Measurements from ENCODE around the gene TACC2. TPM values are rescaled to one million over a fixed set of nuclear protein-coding genes. Genes with fewer than 3 reads are reported as not detected.
"Not testable (repeated sequence)": the region's sequence is repeated elsewhere in the genome, so short reads cannot be mapped to it uniquely, and the experiment has no call there.

Gene TACC2
- total RNA-seq, 1 donor from 2014 or later: not detected

DNA sequence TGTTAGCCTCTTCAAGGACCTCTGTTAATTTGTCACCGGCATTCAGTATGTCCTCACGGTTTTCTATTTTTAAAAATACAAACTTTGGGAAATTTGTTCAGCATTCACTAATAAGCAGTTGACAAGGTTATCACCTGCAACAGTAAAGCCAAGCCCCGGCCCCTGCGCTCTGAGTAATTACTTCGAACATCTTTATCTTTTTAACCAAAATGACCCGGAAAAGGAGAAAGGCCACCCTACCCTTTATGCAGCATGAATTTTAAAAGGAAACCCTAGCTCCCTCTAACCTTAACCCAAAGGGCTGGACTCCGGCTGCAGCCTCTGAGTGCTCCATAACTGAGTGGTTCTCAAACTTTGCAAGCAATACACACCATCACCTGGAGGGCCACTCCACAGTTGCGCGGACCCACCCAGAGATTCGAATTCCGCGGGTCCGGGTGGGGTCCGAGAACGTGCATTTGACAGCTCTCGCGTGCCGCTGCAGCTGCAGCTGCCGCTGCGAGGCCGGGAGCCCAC lies 14.9 kb upstream of the TACC2 start:
- Mint-ChIP-seq H3K27ac (peak overlapping the region; percentile 53), H3K27me3 (no peaks in the 10 kb centered on the region), H3K36me3 (ENCODE audit: low read depth) (peaks cover 26% of the 10 kb centered on the region), H3K9me3 (peaks cover 5% of the 10 kb centered on the region), H3K4me3 (peak overlapping the region; percentile 90), H3K4me1 (peaks cover 18% of the 10 kb centered on the region)
- no peak for DNase-seq
- intact Hi-C loops (cut with micrococcal nuclease): no loop called here

DNA sequence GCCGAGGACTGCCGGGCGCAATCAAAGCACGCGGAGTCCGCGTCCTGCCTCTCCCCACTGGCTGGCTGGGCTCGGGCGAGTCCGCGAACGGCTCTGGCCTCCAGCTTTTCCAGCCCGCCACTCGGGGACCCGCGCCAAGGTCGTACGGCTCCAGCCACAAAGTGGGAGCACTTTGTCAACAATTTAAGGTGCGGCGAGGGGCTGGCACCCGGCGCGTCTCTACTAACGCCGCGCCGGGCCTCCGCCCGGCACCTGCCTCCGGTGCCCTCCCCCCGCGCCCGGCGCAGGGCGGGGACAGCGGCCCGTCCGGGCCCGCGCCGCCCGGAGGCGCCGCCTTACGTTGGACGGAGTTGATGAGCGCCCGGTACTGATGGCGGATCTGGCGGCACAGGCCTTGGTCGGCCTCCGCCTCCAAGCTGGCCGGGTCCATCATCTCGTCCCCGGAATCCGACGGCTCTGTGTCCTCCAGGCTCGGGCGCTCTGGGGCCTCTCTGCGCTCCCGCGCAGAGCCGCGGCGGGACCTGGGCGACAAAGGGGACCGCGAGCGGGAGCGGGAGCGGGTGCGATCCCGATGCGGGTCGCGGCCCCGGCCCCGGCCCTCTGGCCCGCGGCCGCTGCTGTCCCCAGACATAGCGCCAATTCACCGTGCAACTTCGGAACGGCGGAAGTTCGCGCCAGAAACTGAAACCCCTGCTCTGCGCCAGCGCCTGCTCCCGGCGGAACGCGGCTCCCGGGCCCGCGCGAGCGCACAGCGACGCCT lies 14.2 kb upstream of the TACC2 start, which contains the start of gene NSMCE4A:
NSMCE4A (minus strand) TSS at position 683 of the 760 bp plus-strand sequence; CDS start at position 631, 52 bp downstream.
- H3K4me1 Mint-ChIP-seq: peaks cover 18% of the 10 kb centered on the region
- DNase-seq: peak; percentile 94
- H3K9me3 Mint-ChIP-seq: peaks cover 5% of the 10 kb centered on the region
- no peaks in the 10 kb centered on the region for H3K27me3 Mint-ChIP-seq
- intact Hi-C loops (cut with micrococcal nuclease): loop anchor here (1.0 kb wide), 1 partner anchor 47 kb away; no protein-coding TSS in a partner anchor
- peak within 1 kb of the TSS; percentile 90 for H3K4me3 Mint-ChIP-seq
- peaks cover 24% of the 10 kb centered on the region for H3K36me3 Mint-ChIP-seq (ENCODE audit: low read depth)
- peak within 1 kb of the TSS; percentile 53 for H3K27ac Mint-ChIP-seq

DNA sequence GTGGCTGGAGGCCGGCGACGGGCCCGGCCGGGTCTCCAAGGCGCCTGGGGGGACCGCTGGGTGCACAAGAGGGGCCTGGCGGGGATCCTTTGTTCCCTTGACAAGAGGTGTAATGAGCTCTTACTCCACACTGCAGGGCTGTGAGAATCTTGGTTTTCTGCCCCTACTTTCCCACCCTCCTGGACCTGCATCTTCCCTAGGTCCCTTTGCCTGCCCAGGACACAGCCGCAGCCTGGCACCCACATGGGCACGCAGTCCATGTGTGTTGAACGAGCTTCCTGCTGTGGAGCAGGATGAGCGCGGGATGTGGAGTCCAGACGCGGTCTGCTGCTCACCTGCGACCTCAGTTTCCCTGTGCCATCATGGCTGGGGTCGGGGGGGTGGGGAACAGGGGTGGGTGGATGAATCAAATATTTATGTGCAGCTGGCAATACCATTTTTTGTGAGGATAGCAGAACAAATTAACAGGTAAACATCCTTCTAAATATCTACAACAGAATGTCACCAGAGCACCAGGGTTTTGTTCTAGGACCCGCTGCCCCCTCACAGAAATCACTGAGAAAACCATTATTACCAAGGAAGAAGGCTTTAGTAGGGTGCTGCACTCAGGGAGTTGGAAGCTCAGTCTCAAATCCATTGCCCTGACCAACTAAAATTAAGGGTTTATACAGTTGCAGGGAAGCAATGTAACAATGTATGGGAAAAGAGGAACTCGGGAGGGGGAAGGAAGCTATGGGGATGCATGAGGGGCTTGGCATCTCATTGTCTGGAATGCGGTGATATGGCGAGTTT lies 13.5 kb upstream of the TACC2 start:
- H3K4me3 Mint-ChIP-seq: peak overlapping the region; percentile 90
- intact Hi-C loops (cut with micrococcal nuclease): loop anchor here (1.0 kb wide), 1 partner anchor 48 kb away; no protein-coding TSS in a partner anchor
- no peaks in the 10 kb centered on the region for H3K27me3 Mint-ChIP-seq
- peaks cover 23% of the 10 kb centered on the region for H3K36me3 Mint-ChIP-seq (ENCODE audit: low read depth)
- peaks cover 18% of the 10 kb centered on the region for H3K4me1 Mint-ChIP-seq
- no peak for DNase-seq
- peaks cover 5% of the 10 kb centered on the region for H3K9me3 Mint-ChIP-seq
- H3K27ac Mint-ChIP-seq: peak overlapping the region; percentile 37

DNA sequence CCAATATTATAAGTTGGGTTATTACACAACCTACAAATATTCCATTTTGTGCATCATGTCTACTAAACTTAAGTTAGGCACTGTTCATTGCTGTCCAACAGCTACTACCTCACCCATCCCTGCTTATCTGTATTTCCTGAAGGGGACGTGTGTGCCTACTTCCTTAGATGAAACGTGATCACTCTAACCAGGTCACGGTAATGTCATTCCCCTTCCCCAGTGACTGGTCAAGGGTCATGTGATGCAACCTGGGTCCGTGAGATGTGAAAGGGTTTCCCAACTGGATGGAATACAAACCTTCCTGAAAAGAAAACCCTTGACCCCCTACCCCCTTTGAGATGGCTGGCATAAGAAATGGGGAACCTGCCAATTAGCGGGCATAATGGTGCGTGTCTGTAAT lies 12.4 kb upstream of the TACC2 start:
- peak overlapping the region; percentile 3 for H3K4me3 Mint-ChIP-seq

DNA sequence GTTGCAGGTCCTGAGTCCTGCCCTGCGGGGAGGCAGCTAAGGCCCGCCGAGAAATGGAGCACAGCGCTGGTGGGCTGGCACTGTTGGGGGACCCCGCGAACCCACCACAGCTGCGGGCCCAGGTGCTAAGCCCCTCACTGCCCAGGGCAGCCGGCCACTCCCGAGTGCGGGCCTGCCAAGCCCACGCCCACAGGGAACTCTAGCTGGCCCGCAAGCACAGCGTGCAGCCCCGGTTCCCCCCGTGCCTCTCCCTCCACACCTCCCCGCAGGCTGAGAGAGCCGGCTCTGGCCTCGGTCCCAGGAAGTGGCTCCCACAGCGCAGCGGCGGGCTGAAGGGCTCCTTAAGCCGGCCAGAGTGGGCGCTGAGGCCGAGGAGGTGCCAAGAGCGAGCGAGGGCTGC lies 10.5 kb upstream of the TACC2 start:
- Mint-ChIP-seq H3K4me1 (peaks cover 4% of the 10 kb centered on the region), H3K27ac (no peak overlapping the region), H3K27me3 (no peaks in the 10 kb centered on the region), H3K4me3 (no peak overlapping the region), H3K36me3 (ENCODE audit: low read depth) (peaks cover under 1% of the 10 kb centered on the region), H3K9me3 (peaks cover 5% of the 10 kb centered on the region)
- no peak for DNase-seq
- intact Hi-C loops (cut with micrococcal nuclease): no loop called here

More for the DNA sequence above, 12.4 kb upstream of the TACC2 start:
- intact Hi-C loops (cut with micrococcal nuclease): no loop called here
- Mint-ChIP-seq H3K27ac (no peak overlapping the region), H3K4me1 (peaks cover 16% of the 10 kb centered on the region), H3K9me3 (peaks cover 5% of the 10 kb centered on the region), H3K27me3 (no peaks in the 10 kb centered on the region), H3K36me3 (ENCODE audit: low read depth) (peaks cover 14% of the 10 kb centered on the region)
- no peak for DNase-seq

DNA sequence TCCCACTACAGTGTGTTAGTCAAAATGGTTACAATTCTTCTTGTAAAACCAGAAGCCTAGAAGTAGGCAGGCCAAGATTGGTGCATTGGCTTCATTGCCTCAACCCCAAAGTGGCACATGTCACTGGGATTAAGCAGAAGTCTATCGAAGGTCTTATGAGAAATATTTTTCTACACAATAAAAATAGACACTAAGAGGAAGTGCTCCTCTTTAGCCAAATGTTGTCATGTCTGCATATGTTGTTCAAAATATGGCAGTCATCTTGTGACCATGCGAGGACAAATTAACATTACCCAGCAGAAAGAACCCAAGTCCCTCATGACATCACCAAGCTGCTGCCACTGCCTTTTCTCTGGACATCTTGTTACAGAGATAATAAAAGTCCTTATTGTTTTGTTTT lies 7.6 kb upstream of the TACC2 start:
- intact Hi-C loops (cut with micrococcal nuclease): no loop called here
- no peak for DNase-seq
- Mint-ChIP-seq H3K9me3 (peaks cover 17% of the 10 kb centered on the region), H3K27me3 (no peaks in the 10 kb centered on the region), H3K36me3 (ENCODE audit: low read depth) (no peaks in the 10 kb centered on the region), H3K27ac (no peak overlapping the region), H3K4me1 (no peaks in the 10 kb centered on the region), H3K4me3 (no peak overlapping the region)

DNA sequence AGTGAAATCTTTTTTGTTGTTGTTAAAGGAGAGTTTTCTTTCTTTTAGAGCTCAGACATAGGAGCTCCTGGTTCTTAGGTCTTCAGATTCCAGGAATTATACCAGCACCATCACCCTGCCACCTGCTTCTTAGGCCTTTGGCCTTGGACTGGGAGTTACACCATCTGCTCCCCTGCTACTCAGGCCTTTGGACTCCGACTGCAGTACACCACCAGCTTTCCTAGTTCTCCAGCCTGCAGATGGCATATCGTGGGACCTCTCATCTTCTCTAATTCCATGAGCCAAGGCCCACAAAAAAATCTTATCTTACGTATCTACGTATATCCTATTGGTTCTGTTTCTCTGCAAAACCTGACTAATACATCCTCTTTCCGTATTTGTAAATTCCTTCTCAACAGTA lies 5.1 kb upstream of the TACC2 start:
- Mint-ChIP-seq H3K36me3 (ENCODE audit: low read depth) (no peaks in the 10 kb centered on the region), H3K27me3 (no peaks in the 10 kb centered on the region), H3K4me3 (no peak overlapping the region), H3K27ac (no peak overlapping the region), H3K4me1 (peaks cover 5% of the 10 kb centered on the region), H3K9me3 (peaks cover 11% of the 10 kb centered on the region)
- intact Hi-C loops (cut with micrococcal nuclease): no loop called here
- DNase-seq: no peak

DNA sequence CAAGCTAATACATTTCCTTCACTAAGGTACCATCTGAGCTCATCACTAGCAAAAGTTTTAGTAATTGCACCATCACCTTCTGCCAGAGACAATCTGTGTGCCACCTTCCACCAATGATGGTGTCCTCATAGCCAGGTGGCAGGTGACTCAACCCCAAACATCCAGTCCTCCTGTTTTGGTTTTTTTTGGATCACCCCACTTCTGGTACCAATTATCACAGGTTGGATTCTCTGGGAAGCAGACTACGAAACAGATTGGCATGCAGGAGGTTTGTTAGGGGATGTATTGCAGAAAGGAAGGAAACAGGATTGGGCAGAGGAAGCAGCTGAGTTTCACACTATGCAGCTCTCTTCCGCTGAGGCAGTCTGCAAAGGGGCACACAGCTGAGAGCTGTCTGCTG lies 4.5 kb upstream of the TACC2 start:
- Mint-ChIP-seq H3K4me1 (peaks cover 5% of the 10 kb centered on the region), H3K27me3 (no peaks in the 10 kb centered on the region), H3K4me3 (no peak overlapping the region), H3K9me3 (peaks cover 11% of the 10 kb centered on the region), H3K27ac (no peak overlapping the region), H3K36me3 (ENCODE audit: low read depth) (no peaks in the 10 kb centered on the region)
- intact Hi-C loops (cut with micrococcal nuclease): no loop called here
- DNase-seq: no peak

DNA sequence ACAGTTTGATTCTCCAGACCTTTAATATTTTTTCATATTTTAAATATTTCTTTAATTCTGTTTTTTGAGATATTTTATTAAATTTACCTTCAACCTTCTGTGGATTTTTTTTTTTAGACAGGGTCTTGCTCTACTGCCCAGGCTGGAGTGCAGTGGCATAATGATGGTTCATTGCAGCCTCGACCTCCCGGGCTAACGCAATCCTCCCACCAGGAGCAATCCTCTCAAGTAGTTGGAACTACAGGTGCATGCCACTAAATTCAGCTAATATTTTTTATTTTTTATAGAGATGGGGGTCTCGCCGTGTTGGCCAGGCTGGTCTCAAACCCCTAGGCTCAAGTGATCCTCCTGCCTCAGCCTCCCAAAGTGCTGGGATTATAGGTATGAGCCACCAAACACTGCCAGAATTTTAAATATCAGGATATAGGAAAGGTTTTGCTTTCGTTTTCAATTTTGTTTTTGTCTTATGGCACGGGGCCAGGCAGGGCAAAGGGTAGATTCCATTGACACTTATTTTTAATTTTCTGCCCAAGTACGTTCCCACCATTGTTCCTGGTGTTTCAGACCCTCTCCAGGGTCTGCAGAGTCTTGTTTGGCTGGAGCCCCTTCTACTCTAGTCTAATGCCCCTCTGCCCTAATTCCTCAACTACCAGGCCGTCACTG lies 1.2 kb downstream of the TACC2 start:
- Mint-ChIP-seq H3K36me3 (ENCODE audit: low read depth) (no peaks in the 10 kb centered on the region), H3K27ac (no peak overlapping the region), H3K27me3 (peaks cover 2% of the 10 kb centered on the region), H3K9me3 (no peaks in the 10 kb centered on the region), H3K4me3 (no peak overlapping the region), H3K4me1 (peaks cover 5% of the 10 kb centered on the region)
- no peak for DNase-seq
- intact Hi-C loops (cut with micrococcal nuclease): no loop called here

DNA sequence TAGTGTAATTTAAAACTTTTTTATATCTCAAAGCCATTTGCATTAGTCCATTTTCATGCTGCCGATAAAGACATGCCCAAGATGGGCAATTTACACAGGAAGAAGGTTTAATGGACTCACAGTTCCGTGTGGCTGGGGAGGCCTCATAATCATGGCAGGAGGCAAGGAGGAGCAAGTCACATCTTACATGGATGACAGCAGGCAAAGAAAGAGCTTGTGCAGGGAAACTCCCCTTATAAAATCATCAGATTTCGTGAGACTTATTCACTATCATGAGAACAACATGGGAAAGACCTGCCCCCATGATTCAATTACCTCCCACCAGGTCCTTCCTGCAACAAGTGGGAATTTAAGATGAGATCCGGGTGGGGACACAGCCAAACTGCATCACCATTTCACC lies 2.8 kb downstream of the TACC2 start:
- H3K4me1 Mint-ChIP-seq; intact Hi-C loops (cut with micrococcal nuclease); H3K27ac Mint-ChIP-seq; H3K4me3 Mint-ChIP-seq; DNase-seq; H3K27me3 Mint-ChIP-seq; H3K36me3 Mint-ChIP-seq (ENCODE audit: low read depth); H3K9me3 Mint-ChIP-seq: not testable (repeated sequence)

DNA sequence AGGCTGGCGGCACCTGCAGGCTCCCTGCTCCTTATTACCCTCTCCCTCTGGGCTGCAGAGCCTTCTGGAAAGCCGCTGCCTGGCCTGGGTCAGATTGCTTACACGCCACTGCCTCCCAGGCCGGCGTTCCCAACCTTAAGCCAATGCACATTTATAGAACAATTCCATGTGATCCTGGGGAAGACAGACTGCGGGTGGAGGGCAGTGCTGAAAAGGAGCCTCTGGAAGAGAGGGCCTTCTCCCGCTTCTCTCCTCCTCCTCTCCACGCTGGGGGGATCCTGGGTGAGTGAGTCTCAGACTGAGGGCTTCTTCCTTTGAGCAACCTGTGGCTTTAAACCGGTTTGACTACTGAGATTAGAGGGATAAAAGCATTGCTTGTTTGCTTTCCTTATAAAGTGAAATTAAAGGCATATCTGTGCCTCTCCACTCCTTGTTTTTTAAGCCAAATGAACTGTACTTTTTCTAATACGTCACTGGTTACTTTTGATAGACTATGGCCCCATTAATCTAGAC lies 5.5 kb downstream of the TACC2 start:
- intact Hi-C loops (cut with micrococcal nuclease): no loop called here
- peaks cover 2% of the 10 kb centered on the region for H3K27me3 Mint-ChIP-seq
- H3K9me3 Mint-ChIP-seq: no peaks in the 10 kb centered on the region
- no peaks in the 10 kb centered on the region for H3K4me1 Mint-ChIP-seq
- no peak overlapping the region for H3K4me3 Mint-ChIP-seq
- no peaks in the 10 kb centered on the region for H3K36me3 Mint-ChIP-seq (ENCODE audit: low read depth)
- DNase-seq: no peak
- no peak overlapping the region for H3K27ac Mint-ChIP-seq

DNA sequence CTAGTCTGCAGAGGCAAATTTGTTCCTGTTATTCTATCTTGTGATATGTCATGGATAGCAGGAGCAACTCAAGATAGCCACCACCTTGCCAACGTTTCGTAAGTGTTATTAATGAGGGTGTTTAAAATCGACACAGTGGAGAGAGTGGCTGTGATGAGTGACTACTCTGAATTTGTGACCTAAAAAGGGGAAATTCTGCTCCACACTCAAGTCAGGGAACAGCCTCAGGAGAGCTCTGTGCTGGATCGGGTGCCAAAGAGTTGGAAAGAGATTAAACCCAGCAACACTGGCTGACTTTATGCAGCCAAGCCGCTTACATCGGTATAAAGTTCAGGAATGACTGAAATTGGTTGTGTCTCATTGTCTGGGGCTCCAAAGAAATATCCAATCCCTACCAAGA lies 9.5 kb downstream of the TACC2 start:
- intact Hi-C loops (cut with micrococcal nuclease): no loop called here
- H3K9me3 Mint-ChIP-seq: peaks cover 13% of the 10 kb centered on the region
- H3K4me1 Mint-ChIP-seq: no peaks in the 10 kb centered on the region
- no peak overlapping the region for H3K4me3 Mint-ChIP-seq
- H3K27ac Mint-ChIP-seq: no peak overlapping the region
- H3K27me3 Mint-ChIP-seq: no peaks in the 10 kb centered on the region
- H3K36me3 Mint-ChIP-seq (ENCODE audit: low read depth): no peaks in the 10 kb centered on the region
- no peak for DNase-seq

DNA sequence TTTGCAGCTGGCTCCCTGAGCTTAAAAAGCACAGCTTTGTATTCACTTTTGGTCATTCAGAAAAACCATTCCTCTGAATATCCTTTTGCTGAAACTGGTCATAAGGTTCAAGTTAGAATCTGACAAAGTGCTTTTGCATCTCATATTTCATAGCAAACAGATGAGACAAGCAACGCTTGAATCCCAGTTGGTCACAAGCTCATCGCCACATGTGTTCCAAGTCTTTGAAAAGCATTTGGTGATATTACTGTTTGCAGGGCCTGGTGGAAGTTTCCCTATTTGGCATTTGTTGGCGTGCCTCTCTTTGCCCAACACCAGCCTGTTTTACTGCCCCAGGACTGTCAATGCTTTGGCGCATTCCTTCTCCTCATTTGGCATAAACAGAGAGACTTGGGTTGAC lies 10.3 kb downstream of the TACC2 start:
- no peak for DNase-seq
- intact Hi-C loops (cut with micrococcal nuclease): no loop called here
- no peaks in the 10 kb centered on the region for H3K4me1 Mint-ChIP-seq
- H3K36me3 Mint-ChIP-seq (ENCODE audit: low read depth): no peaks in the 10 kb centered on the region
- no peak overlapping the region for H3K4me3 Mint-ChIP-seq
- no peak overlapping the region for H3K27ac Mint-ChIP-seq
- H3K27me3 Mint-ChIP-seq: no peaks in the 10 kb centered on the region
- H3K9me3 Mint-ChIP-seq: peaks cover 13% of the 10 kb centered on the region

Measured in activated CD4-positive, alpha-beta T cell treated with anti-CD3 and anti-CD28 coated beads, Interleukin-2, amount 10 ng/mL, durations not matched to agents 24 days and 14 days (primary cell).